Measurements from ENCODE around the gene DRD1.
"Not testable (repeated sequence)": the region's sequence is repeated elsewhere in the genome, so short reads cannot be mapped to it uniquely, and the experiment has no call there.

The DRD1 gene

GRCh38 chr5:175427762-175428161 lies 16.2 kb downstream of the DRD1 start:
- no peak for DNase-seq
- TF ChIP-seq POLR2A (IDR thresholded peaks at IDR 0.05; ENCODE audit: low read length) (no peak), GATA1 (IDR thresholded peaks at IDR 0.05; ENCODE audit: low read depth, low read length) (no peak)

DNA sequence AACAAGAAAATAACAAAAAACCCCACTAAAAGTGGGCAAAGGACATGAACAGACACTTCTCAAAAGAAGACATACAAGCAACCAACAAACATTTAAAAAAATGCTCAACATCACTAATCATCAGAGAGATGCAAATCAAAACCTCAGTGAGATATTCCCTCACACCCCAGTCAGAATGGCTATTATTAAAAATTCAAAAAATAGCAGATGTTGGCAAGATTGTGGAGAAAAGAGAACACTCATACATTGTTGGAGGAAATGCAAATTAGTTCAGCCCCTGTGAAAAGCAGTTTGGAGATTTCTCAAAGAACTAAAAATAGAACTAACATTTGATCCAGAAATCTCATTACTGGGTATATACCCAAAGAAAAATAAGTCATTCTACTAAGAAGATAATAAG lies 19.4 kb downstream of the DRD1 start:
- not testable (repeated sequence) for DNase-seq

DNA sequence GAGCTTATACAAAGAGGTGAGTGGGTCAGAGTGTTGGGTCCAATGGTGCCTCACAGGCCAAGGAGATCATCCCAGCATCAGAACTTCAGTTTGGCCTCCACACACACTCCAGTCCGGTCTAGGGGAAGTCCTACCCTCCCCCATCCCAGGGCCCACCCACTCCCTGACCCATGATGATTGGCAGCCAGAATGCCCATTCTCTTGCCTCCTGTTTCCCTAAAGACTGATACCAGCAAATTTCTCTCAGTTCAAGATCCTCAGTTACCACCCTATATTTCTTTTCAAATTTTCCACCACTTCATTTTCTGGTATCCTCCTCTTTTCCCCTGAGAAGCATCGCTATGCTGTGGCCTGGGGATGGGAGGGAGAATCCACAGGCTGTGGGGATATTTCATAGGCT lies 21.9 kb downstream of the DRD1 start:
- TF ChIP-seq GATA1 (IDR thresholded peaks at IDR 0.05; ENCODE audit: low read depth, low read length): no peak
- DNase-seq: no peak

DNA sequence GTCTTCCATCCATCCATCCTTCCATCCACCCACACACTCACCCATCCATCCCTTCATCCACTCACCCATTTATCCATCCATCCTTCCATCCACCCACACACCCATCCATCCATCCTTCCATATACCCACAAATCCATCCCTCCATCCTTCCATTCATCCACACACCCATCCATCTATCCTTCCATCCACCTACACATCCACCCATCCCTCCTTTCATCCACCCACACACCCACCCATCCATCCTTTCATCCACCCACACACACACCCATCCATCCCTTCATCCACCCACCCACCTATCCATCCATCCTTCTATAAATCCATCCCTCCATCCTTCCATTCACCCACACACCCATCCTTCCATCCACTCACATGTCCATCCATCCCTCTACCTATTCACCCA lies 23.6 kb downstream of the DRD1 start:
- DNase-seq: no peak
- no peak for TF ChIP-seq POLR2A (IDR thresholded peaks at IDR 0.05; ENCODE audit: low read length)
- no peak for TF ChIP-seq GATA1 (IDR thresholded peaks at IDR 0.05; ENCODE audit: low read depth, low read length)

DNA sequence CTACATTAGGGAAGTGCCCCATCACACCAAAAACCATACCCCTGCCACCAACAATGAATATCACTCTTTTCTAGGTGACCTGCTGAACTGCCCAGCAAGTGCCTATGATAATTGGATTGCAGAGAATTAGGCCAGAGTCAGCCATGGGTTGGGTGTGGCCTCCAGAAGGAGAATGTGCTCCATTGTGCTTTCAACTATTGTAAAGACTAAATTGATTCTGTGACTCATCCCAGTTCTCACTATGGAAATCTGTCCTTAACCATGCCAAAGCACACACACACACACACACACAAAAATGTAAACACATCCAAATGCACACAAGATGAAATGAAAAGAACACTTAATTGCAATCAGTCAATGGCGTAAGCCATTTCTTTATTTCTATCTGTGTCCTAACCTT lies 25.7 kb downstream of the DRD1 start:
- DNase-seq: no peak

DNA sequence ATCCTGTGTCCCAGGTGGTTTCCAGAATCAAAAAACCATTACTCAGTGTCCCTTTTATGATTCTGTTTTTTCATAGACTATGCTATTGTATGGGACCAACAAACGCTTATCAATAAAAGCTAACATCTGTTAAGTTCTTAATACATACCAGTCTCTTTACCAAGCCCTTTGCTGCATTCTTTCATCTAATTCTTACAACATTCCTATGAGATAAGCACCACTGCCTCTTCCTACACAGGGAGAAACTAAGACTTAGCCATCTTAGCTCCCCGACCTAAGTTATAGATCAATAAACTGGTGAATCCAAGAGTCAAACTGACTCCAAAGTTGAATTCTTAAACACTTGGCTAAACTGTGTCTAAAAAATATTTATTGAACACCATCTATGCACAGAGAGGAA lies 26.6 kb downstream of the DRD1 start:
- DNase-seq: no peak
- TF ChIP-seq POLR2A (IDR thresholded peaks at IDR 0.05; ENCODE audit: low read length) (no peak), GATA1 (IDR thresholded peaks at IDR 0.05; ENCODE audit: low read depth, low read length) (no peak)

More for the DNA sequence above, 25.7 kb downstream of the DRD1 start:
- TF ChIP-seq POLR2A (IDR thresholded peaks at IDR 0.05; ENCODE audit: low read length): no peak
- TF ChIP-seq GATA1 (IDR thresholded peaks at IDR 0.05; ENCODE audit: low read depth, low read length): no peak

- no peak for DNase-seq
- TF ChIP-seq POLR2A (IDR thresholded peaks at IDR 0.05; ENCODE audit: low read length): no peak
- TF ChIP-seq GATA1 (IDR thresholded peaks at IDR 0.05; ENCODE audit: low read depth, low read length): no peak
Observed at GRCh38 chr5:175415303-175415702, 28.7 kb downstream of the DRD1 start.

GRCh38 chr5:175410926-175411325 lies 33.1 kb downstream of the DRD1 start:
- no peak for DNase-seq
- TF ChIP-seq POLR2A (IDR thresholded peaks at IDR 0.05; ENCODE audit: low read length): no peak
- TF ChIP-seq GATA1 (IDR thresholded peaks at IDR 0.05; ENCODE audit: low read depth, low read length): no peak

DNA sequence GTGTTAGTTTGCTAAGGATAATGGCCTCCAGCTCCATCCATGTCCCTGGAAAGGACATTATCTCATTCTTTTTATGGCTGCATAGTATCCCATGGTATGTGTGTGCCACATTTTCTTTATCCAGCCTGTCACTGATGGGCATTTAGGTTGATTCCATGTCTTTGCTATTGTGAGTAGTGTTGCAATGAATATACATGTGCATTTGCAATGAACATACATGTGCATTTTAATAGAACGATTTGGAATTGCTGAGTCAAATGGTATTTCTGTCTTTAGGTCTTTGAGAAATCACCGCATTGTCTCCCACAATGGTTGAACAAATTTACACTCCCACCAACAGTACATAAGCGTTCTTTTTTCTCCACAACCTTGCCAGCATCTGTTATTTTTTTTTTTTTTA lies 37.7 kb downstream of the DRD1 start:
- DNase-seq: no peak
- TF ChIP-seq GATA1 (IDR thresholded peaks at IDR 0.05; ENCODE audit: low read depth, low read length): no peak
- no peak for TF ChIP-seq POLR2A (IDR thresholded peaks at IDR 0.05; ENCODE audit: low read length)

GRCh38 chr5:175397590-175398297 lies 46.2 kb downstream of the DRD1 start:
- not testable (repeated sequence) for DNase-seq

- DNase-seq: not testable (repeated sequence)
Observed at GRCh38 chr5:175395430-175395829, 48.6 kb downstream of the DRD1 start.

DNA sequence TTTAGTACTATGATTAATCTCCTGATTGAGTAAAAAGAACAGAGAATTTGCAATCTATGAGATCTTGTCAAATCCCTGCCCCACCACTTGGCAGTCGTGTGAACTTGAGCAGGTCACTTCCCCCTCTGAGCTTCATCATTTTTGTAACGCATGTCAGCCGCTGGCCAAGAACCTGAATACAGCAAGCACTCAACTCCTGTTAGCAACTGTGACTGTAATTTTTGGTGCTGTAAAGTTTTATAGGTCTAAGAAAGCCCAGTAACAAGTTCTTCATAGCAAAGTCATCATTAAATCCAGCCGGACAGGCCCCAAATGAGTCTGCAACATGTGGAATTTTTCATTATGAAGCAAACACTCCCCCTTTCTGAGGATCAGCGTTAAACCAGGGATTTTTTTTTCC lies 49.4 kb downstream of the DRD1 start:
- no peak for DNase-seq
- TF ChIP-seq GATA1 (IDR thresholded peaks at IDR 0.05; ENCODE audit: low read depth, low read length): no peak
- no peak for TF ChIP-seq POLR2A (IDR thresholded peaks at IDR 0.05; ENCODE audit: low read length)

- no peak for DNase-seq
- TF ChIP-seq POLR2A (IDR thresholded peaks at IDR 0.05; ENCODE audit: low read length): no peak
- no peak for TF ChIP-seq GATA1 (IDR thresholded peaks at IDR 0.05; ENCODE audit: low read depth, low read length)
Observed at GRCh38 chr5:175393897-175394296, 50.1 kb downstream of the DRD1 start.

DNA sequence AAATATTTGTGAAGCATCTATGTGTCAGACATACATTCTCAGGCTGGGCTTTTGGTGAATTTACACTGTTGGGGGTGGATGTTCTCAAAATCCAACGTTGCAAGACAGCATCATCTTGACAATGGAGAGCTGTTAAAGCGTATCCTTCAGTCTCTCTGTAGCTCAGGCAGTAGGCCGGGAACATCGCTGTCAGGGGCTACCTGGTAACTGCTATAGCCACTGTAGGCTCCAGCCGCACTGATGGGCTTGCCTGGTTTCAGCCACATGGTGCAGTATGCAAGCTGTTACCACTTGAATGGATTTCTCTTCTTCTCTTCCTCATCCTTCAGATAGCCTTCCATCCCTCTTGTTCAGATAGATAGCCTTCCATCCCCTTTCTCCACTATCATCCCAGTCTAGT lies 51.7 kb downstream of the DRD1 start:
- TF ChIP-seq GATA1 (IDR thresholded peaks at IDR 0.05; ENCODE audit: low read depth, low read length) (no peak), POLR2A (IDR thresholded peaks at IDR 0.05; ENCODE audit: low read length) (no peak)

DNA sequence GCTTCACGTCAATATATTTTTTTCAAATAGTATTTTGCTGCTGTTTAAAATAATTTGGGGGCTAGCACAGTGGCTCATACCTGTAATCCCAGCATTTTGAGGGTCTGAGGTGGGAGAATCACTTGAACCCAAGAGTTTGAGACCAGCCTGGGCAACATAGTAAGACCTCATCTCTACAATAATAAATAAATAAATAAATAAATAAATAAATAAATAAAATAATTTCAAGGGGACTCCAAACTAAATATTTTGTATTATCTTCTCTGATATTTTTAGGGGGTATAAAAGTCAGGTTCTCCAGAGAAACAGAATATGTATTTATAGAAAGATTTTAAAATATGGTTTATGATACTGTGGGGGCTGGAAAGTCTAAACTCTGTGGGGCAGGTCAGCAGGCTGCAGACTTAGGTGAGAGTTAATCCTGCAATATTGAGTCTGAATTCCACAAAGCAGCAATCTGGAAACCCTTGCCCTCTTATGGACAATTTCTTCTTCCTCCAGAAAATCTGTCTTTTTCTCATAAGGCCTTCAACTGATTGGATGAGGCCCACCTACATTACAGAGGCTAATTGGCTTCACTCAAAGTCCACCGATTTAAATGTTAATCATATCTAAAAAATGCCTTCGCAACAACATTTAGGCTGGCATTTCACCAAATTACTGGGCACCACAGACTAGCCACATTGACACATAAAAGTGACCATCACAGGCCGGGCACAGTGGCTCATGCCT lies 53.5 kb downstream of the DRD1 start:
- TF ChIP-seq GATA1 (IDR thresholded peaks at IDR 0.05; ENCODE audit: low read depth, low read length) (no peak), POLR2A (IDR thresholded peaks at IDR 0.05; ENCODE audit: low read length) (no peak)
- no peak for DNase-seq

More for the DNA sequence above, 51.7 kb downstream of the DRD1 start:
- no peak for DNase-seq

Data from erythroblast (primary cell).